Germinal center (tissue), 1 donor: ENCODE data around the gene PCGF3.
"Not testable (repeated sequence)": the region's sequence is repeated elsewhere in the genome, so short reads cannot be mapped to it uniquely, and the experiment has no call there.

ENCODE experiments used
- DNase-seq: peaks from one replicate; pipeline ENCODE4 v3.0.0; 2012; ENCODE audit warnings: mixed read lengths, low spot score

Gene PCGF3

GRCh38 chr4:704198-704891 lies 1.3 kb upstream of the PCGF3 start:
- no peak for DNase-seq

GRCh38 chr4:704971-705277 lies 708 bp upstream of the PCGF3 start:
- no peak for DNase-seq

GRCh38 chr4:706083-706633 lies 526 bp downstream of the PCGF3 start:
- not testable (repeated sequence) for DNase-seq

- DNase-seq: no peak
Observed at GRCh38 chr4:706834-707598, 1.4 kb downstream of the PCGF3 start.

- DNase-seq: no peak
Observed at GRCh38 chr4:707929-708630, 2.4 kb downstream of the PCGF3 start.

- no peak for DNase-seq
Observed at GRCh38 chr4:708631-708933, 3.0 kb downstream of the PCGF3 start.

- no peak for DNase-seq
Observed at GRCh38 chr4:709348-709747, 3.7 kb downstream of the PCGF3 start.

GRCh38 chr4:710116-710515 lies 4.5 kb downstream of the PCGF3 start:
- DNase-seq: no peak

GRCh38 chr4:710916-711315 lies 5.3 kb downstream of the PCGF3 start:
- no peak for DNase-seq

- DNase-seq: no peak
Observed at GRCh38 chr4:712093-712492, 6.5 kb downstream of the PCGF3 start.

GRCh38 chr4:712916-713632 lies 7.4 kb downstream of the PCGF3 start:
- no peak for DNase-seq

- DNase-seq: no peak
Observed at GRCh38 chr4:714087-714486, 8.5 kb downstream of the PCGF3 start.

GRCh38 chr4:717601-718320 lies 12.1 kb downstream of the PCGF3 start:
- no peak for DNase-seq

GRCh38 chr4:718460-718859 lies 12.8 kb downstream of the PCGF3 start:
- DNase-seq: no peak

GRCh38 chr4:720111-720860 lies 14.7 kb downstream of the PCGF3 start:
- no peak for DNase-seq

- DNase-seq: no peak
Observed at GRCh38 chr4:721261-722168, 15.9 kb downstream of the PCGF3 start.

GRCh38 chr4:722169-722725 lies 16.6 kb downstream of the PCGF3 start:
- no peak for DNase-seq

- DNase-seq: no peak
Observed at GRCh38 chr4:722851-723360, 17.3 kb downstream of the PCGF3 start.

- no peak for DNase-seq
Observed at GRCh38 chr4:723751-724530, 18.3 kb downstream of the PCGF3 start.
